AG10803 (cell line): ENCODE results near the gene AHCY.
"Not testable (repeated sequence)": the region's sequence is repeated elsewhere in the genome, so short reads cannot be mapped to it uniquely, and the experiment has no call there.

Experiments
- DNase-seq: peaks from one replicate; pipeline ENCODE4 v3.0.0; 2010; ENCODE audit warnings: low read depth
- H3K4me3 ChIP-seq: 2 replicates; pipeline ENCODE4 v1.5.1; 2011; ENCODE audit warnings: mild to moderate bottlenecking, low read length, control low read depth
- TF ChIP-seq, protein P1 (sequence below): conservative IDR thresholded peaks from 2 replicates; pipeline ENCODE4 v1.5.1; 2011; ENCODE audit warnings: mild to moderate bottlenecking, low read length, control low read depth, inconsistent platforms

AHCY gene

DNA sequence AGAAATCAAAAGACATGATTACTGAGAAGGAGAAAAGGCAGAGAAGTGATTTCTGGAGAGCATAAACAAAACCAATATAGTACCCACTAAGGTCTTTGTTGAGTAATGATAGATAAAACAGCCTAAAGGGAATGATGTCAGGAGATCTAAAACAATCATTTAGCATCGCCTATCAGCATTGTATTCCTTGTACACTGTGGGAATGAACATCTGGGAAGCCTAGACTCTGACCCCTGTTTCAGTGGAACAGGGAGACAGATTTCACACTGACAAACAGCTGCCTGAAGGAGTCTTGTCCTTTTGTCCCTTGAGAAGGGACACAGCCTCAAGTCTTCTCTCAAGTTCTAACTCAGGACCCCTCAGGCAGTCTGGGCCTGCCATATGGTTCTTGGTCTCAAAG, 60.3 kb downstream of the AHCY start:
- DNase-seq, result no peak

DNA sequence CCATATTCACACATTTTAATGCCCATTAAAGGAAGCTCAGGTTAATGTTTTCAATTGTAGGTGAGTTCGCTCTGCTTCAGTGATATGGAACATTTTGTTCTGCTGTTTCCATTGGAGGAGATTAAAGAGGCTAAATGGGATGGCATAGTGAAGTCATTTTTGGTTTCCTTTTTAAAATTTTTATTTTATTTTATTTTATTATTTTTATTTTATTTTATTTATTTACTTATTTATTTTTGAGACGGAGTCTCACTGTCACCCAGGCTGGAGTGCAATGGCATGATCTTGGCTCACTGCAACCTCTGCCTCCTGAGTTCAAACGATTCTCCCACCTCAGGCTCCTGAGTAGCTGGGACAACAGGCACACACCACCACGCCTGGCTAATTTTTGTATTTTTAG, 61.1 kb downstream of the AHCY start:
- not testable (repeated sequence) for H3K4me3 ChIP-seq, DNase-seq

More for the DNA sequence above, 60.3 kb downstream of the AHCY start:
- TF ChIP-seq, protein P1, sequence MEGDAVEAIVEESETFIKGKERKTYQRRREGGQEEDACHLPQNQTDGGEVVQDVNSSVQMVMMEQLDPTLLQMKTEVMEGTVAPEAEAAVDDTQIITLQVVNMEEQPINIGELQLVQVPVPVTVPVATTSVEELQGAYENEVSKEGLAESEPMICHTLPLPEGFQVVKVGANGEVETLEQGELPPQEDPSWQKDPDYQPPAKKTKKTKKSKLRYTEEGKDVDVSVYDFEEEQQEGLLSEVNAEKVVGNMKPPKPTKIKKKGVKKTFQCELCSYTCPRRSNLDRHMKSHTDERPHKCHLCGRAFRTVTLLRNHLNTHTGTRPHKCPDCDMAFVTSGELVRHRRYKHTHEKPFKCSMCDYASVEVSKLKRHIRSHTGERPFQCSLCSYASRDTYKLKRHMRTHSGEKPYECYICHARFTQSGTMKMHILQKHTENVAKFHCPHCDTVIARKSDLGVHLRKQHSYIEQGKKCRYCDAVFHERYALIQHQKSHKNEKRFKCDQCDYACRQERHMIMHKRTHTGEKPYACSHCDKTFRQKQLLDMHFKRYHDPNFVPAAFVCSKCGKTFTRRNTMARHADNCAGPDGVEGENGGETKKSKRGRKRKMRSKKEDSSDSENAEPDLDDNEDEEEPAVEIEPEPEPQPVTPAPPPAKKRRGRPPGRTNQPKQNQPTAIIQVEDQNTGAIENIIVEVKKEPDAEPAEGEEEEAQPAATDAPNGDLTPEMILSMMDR, result no peak
- no peak overlapping the region for H3K4me3 ChIP-seq

DNA sequence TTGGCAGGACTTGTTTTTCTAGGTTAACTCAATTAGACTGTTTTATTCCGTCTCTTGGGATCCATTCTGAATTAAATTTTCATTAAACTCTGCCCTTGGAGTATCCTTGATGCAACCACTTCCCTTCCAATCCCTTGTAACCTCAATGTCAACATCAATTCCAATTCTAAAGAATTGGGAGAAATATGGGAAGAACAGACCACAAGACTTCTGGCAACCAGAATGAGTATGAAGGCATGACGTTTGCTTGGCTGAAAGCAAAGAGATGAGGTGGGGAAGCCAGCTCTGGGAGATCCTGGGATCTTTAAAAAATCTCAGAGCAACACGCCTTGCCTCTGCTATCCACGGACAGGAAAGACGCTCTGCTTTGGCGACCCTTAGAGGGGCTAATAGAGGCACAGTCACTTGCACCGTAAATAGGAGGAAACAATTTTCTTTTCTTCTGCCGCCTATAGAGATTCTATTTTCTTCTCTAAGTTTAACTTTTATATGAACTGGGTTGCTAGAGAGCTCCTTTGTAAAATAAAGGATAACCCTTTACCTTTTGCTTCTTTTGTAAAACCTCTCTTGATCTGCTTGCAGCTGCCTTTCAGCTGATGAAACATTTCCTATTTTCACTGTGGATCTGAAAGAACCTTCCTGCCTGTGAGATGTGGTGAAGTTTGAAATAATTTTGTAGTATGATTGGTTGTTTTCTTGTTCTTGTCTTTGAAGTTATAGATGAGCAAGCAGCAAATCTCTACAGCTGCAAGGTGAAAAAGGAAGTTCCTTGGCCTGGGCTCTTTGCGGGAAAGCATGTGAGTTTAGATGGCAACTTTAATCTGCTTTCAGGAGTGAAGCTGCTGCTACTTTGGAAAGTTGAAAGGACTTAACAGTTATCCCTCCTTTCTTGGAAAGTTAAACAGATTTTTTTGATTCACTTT, 62.2 kb downstream of the AHCY start, which contains the start of gene ASIP:
ASIP (plus strand) TSS at position 731 of the 923 bp plus-strand sequence. CDS start 18,952 bp downstream, outside the sequence.
- DNase-seq, result peak; percentile 40
- TF ChIP-seq, protein P1, result no peak
- no peak within 1 kb of the TSS for H3K4me3 ChIP-seq

DNA sequence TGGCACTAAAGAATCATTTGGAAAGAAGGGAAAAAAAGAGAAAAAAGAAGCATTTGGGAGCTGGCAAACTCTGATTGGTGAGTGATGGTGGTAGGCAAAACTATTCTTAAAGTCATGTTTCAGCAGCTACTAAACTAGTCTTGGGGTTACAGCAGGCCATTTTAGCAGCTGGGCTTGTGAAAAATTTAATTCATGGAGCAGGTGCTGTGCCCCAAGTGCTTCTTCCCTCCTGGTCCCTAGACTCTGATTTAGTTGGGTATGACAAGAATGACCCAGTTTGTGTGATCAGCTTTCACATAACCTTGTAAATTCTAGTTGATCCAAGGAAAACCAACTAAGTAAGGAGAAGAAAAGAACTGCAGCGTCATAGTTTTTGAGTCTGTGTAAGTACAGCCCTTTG, 63.0 kb downstream of the AHCY start:
- no peak overlapping the region for H3K4me3 ChIP-seq
- TF ChIP-seq, protein P1, result no peak
- DNase-seq, result no peak

DNA sequence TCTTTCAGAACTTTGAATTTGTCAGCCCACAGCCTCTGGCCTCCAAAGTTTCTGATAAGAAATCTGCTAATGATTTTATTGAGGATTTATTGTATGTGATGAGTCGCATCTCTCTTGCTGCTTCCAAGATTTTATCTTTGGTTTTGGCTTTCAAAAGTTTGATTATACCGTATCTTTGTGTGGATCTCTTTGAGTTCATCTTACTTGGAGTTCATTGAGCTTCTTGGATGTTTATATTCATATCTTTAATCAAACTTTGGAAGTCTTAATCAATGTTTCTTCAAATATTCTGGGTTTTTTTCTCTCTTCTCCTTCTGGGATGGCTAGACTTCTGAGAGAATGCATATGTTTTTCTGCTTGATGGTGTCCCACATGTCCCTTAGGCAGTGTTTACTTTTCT, 65.2 kb downstream of the AHCY start:
- no peak overlapping the region for H3K4me3 ChIP-seq
- TF ChIP-seq, protein P1, result no peak
- DNase-seq, result no peak

DNA sequence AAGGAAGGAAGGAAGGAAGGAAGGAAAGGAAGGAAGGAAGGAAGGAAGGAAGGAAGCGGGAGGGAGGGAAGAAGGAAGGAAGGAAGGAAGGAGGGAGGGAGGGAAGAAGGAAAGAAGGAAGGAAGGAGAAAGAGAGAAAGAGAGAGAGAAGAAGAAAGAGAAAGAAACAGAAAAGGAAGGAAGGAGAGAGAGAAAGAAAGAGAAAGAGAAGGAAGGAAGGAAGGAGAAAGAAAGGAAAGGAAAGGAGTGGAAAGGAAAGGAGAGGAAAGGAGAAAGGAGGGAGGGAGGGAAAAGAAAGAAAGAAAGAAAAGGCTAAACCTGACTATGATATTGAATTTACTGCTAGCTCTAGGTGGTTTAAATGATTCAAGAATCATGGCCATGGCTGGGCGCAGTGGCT, 67.3 kb downstream of the AHCY start:
- H3K4me3 ChIP-seq, result no peak overlapping the region
- DNase-seq, result no peak
- TF ChIP-seq, protein P1, result no peak

DNA sequence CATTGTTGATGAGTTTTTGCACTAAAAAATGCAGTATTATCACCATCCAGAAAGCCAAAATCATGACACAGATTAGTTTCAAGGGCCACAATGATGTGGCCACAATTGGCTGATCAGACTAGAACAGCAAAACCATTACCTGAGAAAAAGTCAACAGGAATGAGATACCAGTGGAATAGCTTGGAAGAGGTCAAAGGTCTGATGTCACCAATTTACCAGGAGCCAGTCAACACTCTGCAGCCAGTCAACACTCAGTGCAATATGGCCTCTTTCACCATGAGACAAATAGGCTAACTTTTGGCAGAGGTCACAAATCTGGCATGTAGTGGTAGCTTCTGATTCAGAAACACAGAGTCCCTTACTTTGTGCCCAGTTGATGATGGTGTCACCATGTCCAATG, 69.5 kb downstream of the AHCY start:
- H3K4me3 ChIP-seq, result no peak overlapping the region
- TF ChIP-seq, protein P1, result no peak
- DNase-seq, result no peak
